Activated CD4-positive, alpha-beta memory T cell treated with anti-CD3 and anti-CD28 coated beads for 36 hours (primary cell): ENCODE results near the gene AHDC1. TPM values are rescaled to one million over a fixed set of nuclear protein-coding genes. Genes with fewer than 3 reads are reported as not detected.
A peak's percentile ranks its signal among the peaks of the same experiment; 100 is the strongest.

ENCODE experiments used
- CTCF ChIA-PET: fragments of 350-600 bp; sonication (Branson Sonifier 250); formaldehyde crosslinking; loops from one replicate; lab custom pipeline; 2021; ENCODE audit warnings: antibody characterized with exemption, inconsistent platforms; lab: Charles Lee
- POLR2A ChIA-PET: fragments of 350-600 bp; sonication (Branson Sonifier 250); formaldehyde crosslinking; loops from one replicate; lab custom pipeline; 2021; ENCODE audit warnings: antibody characterized with exemption; lab: Charles Lee
- DNase-seq: peaks from one replicate; pipeline ENCODE4 v3.0.0-alpha.2; 2020
- H3K27ac Mint-ChIP-seq: one replicate; pipeline ENCODE4 v1.8.0; 2021; ENCODE audit warnings: mixed read lengths
- H3K27me3 Mint-ChIP-seq: one replicate; pipeline ENCODE4 v1.8.0; 2021; ENCODE audit warnings: mixed read lengths
- H3K36me3 Mint-ChIP-seq: one replicate; pipeline ENCODE4 v1.8.0; 2021; ENCODE audit warnings: mixed read lengths
- H3K4me1 Mint-ChIP-seq: one replicate; pipeline ENCODE4 v1.8.0; 2021; ENCODE audit warnings: low read depth, mixed read lengths
- H3K4me3 Mint-ChIP-seq: one replicate; pipeline ENCODE4 v1.8.0; 2021; ENCODE audit warnings: mild to moderate bottlenecking, mixed read lengths
- H3K9me3 Mint-ChIP-seq: one replicate; pipeline ENCODE4 v1.8.0; 2021; ENCODE audit warnings: mixed read lengths
- intact Hi-C: fragments of 100-400 bp; cut with micrococcal nuclease; formaldehyde crosslinking; loops from one replicate; pipeline ENCODE4 v1.15.1; 2023
- total RNA-seq, 2 experiments: library from RNA; stranded (reverse); gene quantifications; one replicate each; pipeline ENCODE4 v1.2.3, GENCODE V29; 2021

Gene AHDC1
- total RNA-seq, 2 experiments from 2014 or later: 8.3 to 12.1 TPM

DNA sequence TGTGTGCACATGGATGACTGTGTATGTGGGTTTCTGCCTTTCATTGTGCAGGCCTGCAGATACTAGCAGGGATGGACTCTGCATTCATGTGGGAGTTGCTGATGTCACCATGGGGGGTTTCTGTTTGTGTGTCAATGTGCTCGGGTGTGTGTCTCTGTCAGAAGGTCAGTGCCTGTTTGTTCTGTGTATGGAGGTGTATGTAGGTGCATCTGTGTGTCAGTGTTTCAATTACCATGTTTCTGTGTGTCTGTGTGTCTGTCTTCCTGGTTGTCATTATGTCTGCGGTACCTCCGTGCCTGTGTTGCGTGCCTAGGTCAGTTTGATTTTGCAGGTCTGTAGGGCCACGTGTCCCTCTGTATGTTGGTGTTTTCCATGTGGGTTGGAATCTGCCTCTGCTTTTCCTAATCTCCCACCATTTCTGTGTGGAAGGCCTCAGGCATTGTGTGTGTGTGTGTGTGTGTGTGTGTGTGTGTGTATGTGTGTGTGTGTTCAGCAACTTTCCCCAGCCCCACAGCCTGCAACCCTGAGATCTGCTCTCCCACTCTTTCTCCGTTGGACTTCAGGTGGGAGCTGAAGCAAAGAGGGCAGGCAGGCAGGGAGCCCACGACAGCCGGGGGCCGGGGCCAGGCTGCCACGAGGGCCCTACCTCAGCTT, 77.2 kb downstream of the AHDC1 start:
- ChIA-PET CTCF (interaction anchor here (0.9 to 1.5 kb wide), 5 partner anchors 17 to 143 kb away, joined by 3 to 7 read pairs (median 3); no protein-coding TSS in a partner anchor), POLR2A (interaction anchor here (0.6 to 1.5 kb wide), 2 partner anchors 36 to 78 kb away, joined by 5 to 7 read pairs; partner anchors contain the start of gene WASF2)
- H3K27me3 Mint-ChIP-seq: no peaks in the 10 kb centered on the region
- H3K9me3 Mint-ChIP-seq: no peaks in the 10 kb centered on the region
- intact Hi-C loops: no loop called here
- H3K4me3 Mint-ChIP-seq: peak overlapping the region; percentile 62
- no peaks in the 10 kb centered on the region for H3K36me3 Mint-ChIP-seq
- DNase-seq: peak; percentile 56
- H3K27ac Mint-ChIP-seq: peak overlapping the region; percentile 7
- peaks cover 49% of the 10 kb centered on the region for H3K4me1 Mint-ChIP-seq

- peak overlapping the region; percentile 7 for H3K27ac Mint-ChIP-seq
- intact Hi-C loops: no loop called here
- ChIA-PET CTCF (interaction anchor here (0.9 to 2.6 kb wide), 6 partner anchors 16 to 144 kb away, joined by 3 to 21 read pairs (median 3); partner anchors contain the start of gene AHDC1), POLR2A (interaction anchor here (0.6 to 1.5 kb wide), 4 partner anchors 31 to 107 kb away, joined by 3 to 7 read pairs (median 4); partner anchors contain the start of gene WASF2)
- H3K4me1 Mint-ChIP-seq: peaks cover 57% of the 10 kb centered on the region
- DNase-seq: peak; percentile 80
- H3K9me3 Mint-ChIP-seq: no peaks in the 10 kb centered on the region
- H3K27me3 Mint-ChIP-seq: no peaks in the 10 kb centered on the region
- H3K4me3 Mint-ChIP-seq: peak overlapping the region; percentile 62
- no peaks in the 10 kb centered on the region for H3K36me3 Mint-ChIP-seq
Observed at GRCh38 chr1:27525296-27526272, 78.4 kb downstream of the AHDC1 start.

DNA sequence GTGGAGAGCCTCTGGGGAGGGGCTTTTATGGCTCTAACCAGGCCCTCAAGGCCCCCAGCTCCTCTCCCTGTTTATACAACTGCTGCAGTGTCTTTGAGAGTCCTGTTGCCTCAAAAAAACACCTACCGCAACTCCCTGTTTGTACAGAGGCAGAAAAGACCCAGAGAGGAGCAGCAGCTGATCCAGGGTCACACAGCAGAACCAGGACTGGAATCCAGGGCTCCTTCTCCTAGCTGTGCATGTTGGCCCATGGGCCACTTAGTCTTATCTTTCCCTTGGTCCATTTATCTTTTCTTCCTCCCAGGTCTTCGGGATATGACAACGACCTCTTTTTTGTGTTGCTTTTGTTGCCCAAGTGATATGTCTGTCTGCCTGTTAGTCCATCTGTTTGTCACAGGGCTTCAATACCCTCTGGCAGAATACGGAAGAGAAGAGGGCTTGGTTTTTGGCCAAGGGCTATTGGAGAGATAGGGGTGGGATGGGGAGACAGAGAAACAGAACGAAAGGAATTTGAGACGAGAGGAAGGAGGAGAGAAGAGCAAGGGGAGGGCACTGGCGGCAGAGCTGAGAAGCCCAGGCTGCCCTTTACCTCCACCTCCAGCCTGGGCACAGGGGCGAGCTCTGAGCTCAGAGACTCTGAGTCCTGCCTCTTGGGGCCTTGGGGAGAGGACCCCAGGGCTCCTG, 80.5 kb downstream of the AHDC1 start:
- Mint-ChIP-seq H3K27me3 (no peaks in the 10 kb centered on the region), H3K27ac (peak overlapping the region; percentile 88), H3K4me1 (peaks cover 61% of the 10 kb centered on the region), H3K36me3 (no peaks in the 10 kb centered on the region), H3K9me3 (no peaks in the 10 kb centered on the region), H3K4me3 (peak overlapping the region; percentile 88)
- ChIA-PET POLR2A (interaction anchor here (1.6 to 3.5 kb wide), 4 partner anchors 34 to 125 kb away, joined by 3 to 21 read pairs (median 6); partner anchors contain the start of genes AHDC1 and WASF2), CTCF (interaction anchor here (0.6 to 2.6 kb wide), 16 partner anchors 13 to 222 kb away, joined by 3 to 21 read pairs (median 4); partner anchors contain the start of gene AHDC1)
- intact Hi-C loops: loop anchor here (1.0 to 5.0 kb wide), 5 partner anchors 41 to 121 kb away; no protein-coding TSS in a partner anchor
- no peak for DNase-seq

- ChIA-PET POLR2A (interaction anchor here (1.0 to 3.5 kb wide), 5 partner anchors 15 to 124 kb away, joined by 3 to 21 read pairs (median 5); partner anchors contain the start of genes AHDC1 and WASF2), CTCF (interaction anchor here (0.6 to 2.6 kb wide), 15 partner anchors 13 to 221 kb away, joined by 3 to 21 read pairs (median 4); partner anchors contain the start of gene AHDC1)
- intact Hi-C loops: loop anchor here (1.0 to 5.0 kb wide), 6 partner anchors 32 to 120 kb away; partner anchors contain the start of gene WASF2
- H3K4me3 Mint-ChIP-seq: peak overlapping the region; percentile 88
- no peaks in the 10 kb centered on the region for H3K9me3 Mint-ChIP-seq
- H3K27ac Mint-ChIP-seq: peak overlapping the region; percentile 88
- DNase-seq: peak; percentile 82
- no peaks in the 10 kb centered on the region for H3K27me3 Mint-ChIP-seq
- no peaks in the 10 kb centered on the region for H3K36me3 Mint-ChIP-seq
- H3K4me1 Mint-ChIP-seq: peaks cover 63% of the 10 kb centered on the region
Observed at GRCh38 chr1:27522432-27523336, 81.3 kb downstream of the AHDC1 start.

GRCh38 chr1:27521861-27522431, 82.0 kb downstream of the AHDC1 start:
- peak overlapping the region; percentile 88 for H3K27ac Mint-ChIP-seq
- intact Hi-C loops: loop anchor here (1.0 to 5.0 kb wide), 5 partner anchors 32 to 120 kb away; partner anchors contain the start of gene WASF2
- ChIA-PET CTCF (interaction anchor here (0.6 to 1.9 kb wide), 4 partner anchors 12 to 105 kb away, joined by 3 to 5 read pairs (median 4); no protein-coding TSS in a partner anchor), POLR2A (interaction anchor here (1.0 to 3.5 kb wide), 4 partner anchors 15 to 141 kb away, joined by 3 to 21 read pairs (median 6); partner anchors contain the start of genes AHDC1 and WASF2)
- peak; percentile 25 for DNase-seq
- H3K4me1 Mint-ChIP-seq: peaks cover 63% of the 10 kb centered on the region
- H3K9me3 Mint-ChIP-seq: no peaks in the 10 kb centered on the region
- H3K36me3 Mint-ChIP-seq: no peaks in the 10 kb centered on the region
- no peaks in the 10 kb centered on the region for H3K27me3 Mint-ChIP-seq
- peak overlapping the region; percentile 88 for H3K4me3 Mint-ChIP-seq

- H3K4me3 Mint-ChIP-seq: peak overlapping the region; percentile 88
- peaks cover 58% of the 10 kb centered on the region for H3K4me1 Mint-ChIP-seq
- POLR2A ChIA-PET: interaction anchor here (1.0 to 3.5 kb wide), 3 partner anchors 16 to 142 kb away, joined by 3 to 21 read pairs (median 4); partner anchors contain the start of gene WASF2
- H3K9me3 Mint-ChIP-seq: no peaks in the 10 kb centered on the region
- DNase-seq: peak; percentile 68
- H3K27ac Mint-ChIP-seq: peak overlapping the region; percentile 88
- H3K36me3 Mint-ChIP-seq: no peaks in the 10 kb centered on the region
- no peaks in the 10 kb centered on the region for H3K27me3 Mint-ChIP-seq
- CTCF ChIA-PET: interaction anchor here (0.6 to 1.9 kb wide), 5 partner anchors 12 to 105 kb away, joined by 3 to 5 read pairs (median 4); no protein-coding TSS in a partner anchor
- intact Hi-C loops: loop anchor here (5.0 kb wide), 2 partner anchors 39 to 119 kb away; no protein-coding TSS in a partner anchor
Observed at GRCh38 chr1:27521336-27521831, 82.6 kb downstream of the AHDC1 start.

GRCh38 chr1:27520651-27521050, 83.3 kb downstream of the AHDC1 start:
- H3K36me3 Mint-ChIP-seq: no peaks in the 10 kb centered on the region
- ChIA-PET POLR2A (interaction anchor here (1.5 to 3.5 kb wide), 2 partner anchors 31 to 143 kb away, joined by 4 to 21 read pairs; partner anchors contain the start of gene WASF2), CTCF (interaction anchor here (1.0 to 1.9 kb wide), 3 partner anchors 36 to 104 kb away, joined by 4 to 5 read pairs (median 4); partner anchors contain the start of gene AHDC1)
- H3K4me1 Mint-ChIP-seq: peaks cover 51% of the 10 kb centered on the region
- H3K4me3 Mint-ChIP-seq: no peak overlapping the region
- no peaks in the 10 kb centered on the region for H3K27me3 Mint-ChIP-seq
- no peak for DNase-seq
- no peak overlapping the region for H3K27ac Mint-ChIP-seq
- H3K9me3 Mint-ChIP-seq: no peaks in the 10 kb centered on the region
- intact Hi-C loops: loop anchor here (5.0 kb wide), 2 partner anchors 38 to 118 kb away; no protein-coding TSS in a partner anchor

DNA sequence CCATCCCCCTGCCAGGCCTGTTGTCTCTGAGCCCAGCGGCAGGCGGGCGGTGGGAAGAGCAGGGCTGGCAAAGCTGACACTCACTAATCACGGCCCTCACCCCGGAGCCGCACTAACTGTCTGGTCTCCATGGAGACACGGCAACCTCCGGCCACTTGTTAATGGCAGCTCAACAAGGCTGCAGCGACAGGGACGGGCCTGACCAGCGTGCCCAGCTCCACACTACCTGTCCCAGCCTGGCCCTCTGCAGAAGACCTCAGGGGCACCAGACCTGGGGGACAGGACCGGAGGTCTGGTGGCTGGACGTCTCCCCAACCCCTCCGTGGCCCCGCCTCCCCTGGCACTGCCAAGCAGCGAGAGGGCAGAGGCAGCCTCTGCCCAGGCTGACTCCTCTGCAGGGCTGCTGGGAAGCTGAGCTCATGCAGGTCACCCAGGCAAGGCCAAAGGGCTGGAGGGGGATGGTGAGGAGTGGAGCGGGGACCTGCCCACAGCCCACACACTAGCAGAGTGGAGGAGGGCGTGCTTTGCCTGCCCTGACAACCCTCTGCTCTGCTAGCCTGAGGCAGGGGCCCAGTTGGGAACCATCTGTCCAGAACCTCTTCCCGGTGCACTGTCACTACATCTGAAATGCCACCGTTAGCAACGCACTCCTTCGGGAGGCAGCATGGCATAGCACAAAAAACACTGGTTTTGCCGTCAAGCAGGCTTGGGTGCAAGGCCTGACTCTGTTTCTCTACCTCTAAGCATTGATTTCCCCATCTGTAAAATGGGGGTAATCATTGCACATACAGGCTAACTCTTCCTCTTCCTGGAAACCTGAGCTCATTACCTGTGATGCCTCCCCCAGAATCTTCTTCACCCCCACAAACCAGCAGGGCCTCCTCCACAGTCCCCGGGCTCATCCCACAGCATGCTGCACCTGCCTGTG, 84.3 kb downstream of the AHDC1 start:
- intact Hi-C loops: loop anchor here (5.0 kb wide), 2 partner anchors 37 to 117 kb away; no protein-coding TSS in a partner anchor
- ChIA-PET POLR2A (no interaction called here), CTCF (interaction anchor here (1.0 to 1.9 kb wide), 3 partner anchors 84 to 124 kb away, joined by 3 to 5 read pairs (median 4); partner anchors contain the start of gene AHDC1)
- no peak overlapping the region for H3K4me3 Mint-ChIP-seq
- H3K36me3 Mint-ChIP-seq: no peaks in the 10 kb centered on the region
- H3K27ac Mint-ChIP-seq: no peak overlapping the region
- no peaks in the 10 kb centered on the region for H3K9me3 Mint-ChIP-seq
- no peaks in the 10 kb centered on the region for H3K27me3 Mint-ChIP-seq
- H3K4me1 Mint-ChIP-seq: peaks cover 43% of the 10 kb centered on the region
- DNase-seq: no peak
